NCI-H2029 (cell line): ENCODE measurements around the gene OPA1.

Experiments
- DNase-seq: peaks from one replicate; lab custom pipeline; 2025; lab: John Stamatoyannopoulos, UW

The OPA1 gene

DNA sequence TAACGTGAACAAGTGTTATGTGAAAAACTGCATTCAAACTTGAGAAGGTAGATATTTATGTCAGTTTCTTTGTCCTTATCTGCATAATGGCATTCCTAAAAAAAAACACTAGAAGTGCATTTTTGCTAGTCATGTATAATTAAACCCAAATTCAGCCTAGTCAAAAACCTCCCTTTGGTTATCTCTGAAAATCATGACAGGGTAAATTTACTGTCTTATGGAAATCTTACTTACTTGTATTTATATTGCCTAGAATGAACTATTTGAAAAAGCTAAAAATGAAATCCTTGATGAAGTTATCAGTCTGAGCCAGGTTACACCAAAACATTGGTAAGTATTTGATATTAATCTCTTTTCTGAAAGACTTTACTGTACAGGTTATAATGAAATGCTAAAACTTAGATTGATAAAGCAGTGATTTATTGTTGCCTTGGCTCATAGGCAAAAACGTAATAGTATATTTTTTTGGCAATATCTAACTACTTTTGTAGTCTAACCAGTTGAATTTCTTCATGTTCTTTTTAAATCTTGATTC, 55.6 kb downstream of the OPA1 start:
- DNase-seq: no peak

DNA sequence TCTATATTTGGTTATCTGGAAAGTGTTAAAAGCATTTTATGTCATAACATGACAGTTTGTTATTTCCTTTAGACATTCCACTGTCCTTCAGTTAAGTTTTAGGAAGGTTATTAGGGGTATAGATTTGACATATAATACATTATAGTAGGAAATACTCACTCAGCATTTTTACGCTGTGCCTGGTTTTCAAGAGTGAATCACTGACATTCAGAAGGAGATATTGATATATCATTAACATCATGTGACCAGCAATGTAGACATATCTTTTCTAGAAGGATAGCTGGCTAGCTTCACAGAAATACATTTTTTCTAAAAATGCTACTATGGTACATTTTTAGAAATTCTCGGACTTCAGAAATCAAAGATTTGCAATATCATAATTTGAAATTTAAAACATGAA, 57.6 kb downstream of the OPA1 start:
- DNase-seq: no peak

DNA sequence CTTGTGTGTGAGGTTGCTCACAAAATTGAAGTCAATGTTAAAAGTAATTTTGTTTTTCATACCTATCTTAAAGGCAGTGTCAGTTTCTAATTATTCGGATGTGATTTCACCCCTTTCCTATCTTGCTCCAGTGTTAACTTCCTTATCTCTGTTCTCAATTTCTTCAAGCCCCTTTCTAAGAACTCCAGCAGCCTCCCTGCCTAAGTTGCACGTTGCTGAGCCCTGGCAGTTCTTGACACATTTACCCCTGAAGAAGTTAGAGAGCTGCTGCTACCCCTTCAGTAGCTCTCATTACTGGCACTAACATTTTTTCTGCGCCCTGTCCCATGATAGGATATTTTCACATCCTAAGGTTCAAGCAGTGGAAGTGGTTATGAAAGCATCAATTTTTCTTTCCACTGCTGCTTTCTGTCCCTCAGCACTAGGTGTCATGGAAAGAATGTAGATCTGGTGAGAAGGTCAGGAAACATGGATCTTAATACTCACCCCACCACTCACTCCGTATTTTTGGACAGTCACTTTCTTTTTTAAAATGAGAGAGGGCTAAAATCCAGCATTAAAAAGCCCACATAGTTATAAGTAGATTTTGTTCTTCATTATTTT, 62.9 kb downstream of the OPA1 start:
- no peak for DNase-seq

DNA sequence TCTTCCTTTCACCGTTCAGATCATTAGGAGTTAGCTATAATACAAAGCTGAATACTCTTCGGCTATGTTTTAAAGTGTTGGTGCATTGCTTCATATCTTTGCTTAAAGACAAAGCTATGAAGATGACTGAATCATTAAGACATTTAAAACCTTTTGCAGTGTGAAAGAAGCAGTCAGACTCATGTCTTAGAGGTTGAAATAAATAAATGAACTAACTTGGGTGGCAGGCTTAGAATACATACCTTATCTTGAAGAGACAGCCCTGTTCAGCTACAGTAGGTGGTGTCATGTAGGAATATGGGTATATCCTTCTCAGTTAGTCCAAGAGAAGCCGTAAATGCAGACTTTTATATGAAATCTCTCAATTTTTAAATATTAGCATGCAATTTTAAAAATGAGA, 63.4 kb downstream of the OPA1 start:
- no peak for DNase-seq

DNA sequence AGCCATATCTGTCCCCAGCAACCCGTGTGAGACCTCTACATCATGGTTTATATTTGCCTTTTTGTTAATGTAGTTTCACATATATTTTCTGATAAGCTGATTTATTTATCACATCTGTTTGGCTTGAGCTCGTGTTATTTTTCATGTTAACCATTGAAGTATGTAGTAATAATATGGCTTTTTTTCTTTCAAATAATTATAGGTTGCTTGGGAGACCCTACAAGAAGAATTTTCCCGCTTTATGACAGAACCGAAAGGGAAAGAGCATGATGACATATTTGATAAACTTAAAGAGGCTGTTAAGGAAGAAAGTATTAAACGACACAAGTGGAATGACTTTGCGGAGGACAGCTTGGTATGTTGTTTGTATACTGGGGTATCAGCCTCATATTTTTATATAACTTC, 63.9 kb downstream of the OPA1 start:
- DNase-seq: no peak

DNA sequence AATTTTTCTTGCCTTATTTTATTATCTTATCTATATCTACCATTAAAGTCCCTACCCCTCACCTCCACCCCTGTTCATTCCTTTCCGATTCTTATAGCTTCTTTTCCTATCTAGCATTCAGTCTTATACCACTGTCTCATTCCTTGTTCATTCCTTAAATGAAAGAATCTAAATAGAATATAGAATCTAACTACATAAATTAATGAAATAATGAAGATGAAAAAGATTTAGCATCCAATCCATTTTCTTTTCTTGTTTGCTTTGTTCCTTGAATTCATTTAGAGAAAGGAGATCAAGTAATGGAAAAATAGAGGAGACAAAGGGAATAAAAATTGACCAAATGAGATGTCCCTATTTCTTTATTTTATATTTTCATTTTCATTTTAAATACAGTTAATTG, 67.2 kb downstream of the OPA1 start:
- DNase-seq: no peak

DNA sequence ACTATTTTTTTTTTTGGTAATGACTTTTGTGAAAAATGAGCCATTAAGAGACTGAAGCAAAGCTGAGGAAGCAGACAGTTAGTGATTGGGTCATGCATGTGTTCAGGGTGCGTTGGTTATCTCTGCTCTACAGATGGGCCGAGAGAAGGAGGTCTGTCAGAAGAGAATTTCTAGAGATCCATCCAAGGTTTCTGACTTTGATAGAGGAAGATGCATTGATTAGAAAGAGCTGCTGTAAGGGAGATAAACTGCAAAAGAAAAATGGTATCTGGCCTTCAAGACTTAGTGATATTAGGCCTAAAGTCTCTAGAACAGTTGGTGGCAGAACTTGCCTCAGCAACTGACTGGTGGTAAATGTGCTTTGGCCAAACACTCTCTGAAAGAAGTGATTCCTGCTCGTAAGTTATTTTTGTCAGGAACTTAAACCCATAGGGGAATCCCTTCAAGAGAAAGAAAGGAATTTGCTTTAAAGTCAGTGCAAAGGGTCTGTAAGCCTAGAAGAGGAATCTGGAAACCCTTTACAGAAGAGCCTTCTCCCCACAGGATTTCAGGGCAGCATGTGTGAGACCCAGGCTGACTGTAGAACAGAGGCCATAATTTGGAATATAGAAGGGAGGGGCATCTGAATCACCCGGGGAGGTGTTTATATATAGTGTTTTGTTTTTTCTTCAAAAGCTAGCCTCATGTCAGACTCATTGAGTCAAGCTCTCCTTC, 67.8 kb downstream of the OPA1 start:
- DNase-seq: no peak

DNA sequence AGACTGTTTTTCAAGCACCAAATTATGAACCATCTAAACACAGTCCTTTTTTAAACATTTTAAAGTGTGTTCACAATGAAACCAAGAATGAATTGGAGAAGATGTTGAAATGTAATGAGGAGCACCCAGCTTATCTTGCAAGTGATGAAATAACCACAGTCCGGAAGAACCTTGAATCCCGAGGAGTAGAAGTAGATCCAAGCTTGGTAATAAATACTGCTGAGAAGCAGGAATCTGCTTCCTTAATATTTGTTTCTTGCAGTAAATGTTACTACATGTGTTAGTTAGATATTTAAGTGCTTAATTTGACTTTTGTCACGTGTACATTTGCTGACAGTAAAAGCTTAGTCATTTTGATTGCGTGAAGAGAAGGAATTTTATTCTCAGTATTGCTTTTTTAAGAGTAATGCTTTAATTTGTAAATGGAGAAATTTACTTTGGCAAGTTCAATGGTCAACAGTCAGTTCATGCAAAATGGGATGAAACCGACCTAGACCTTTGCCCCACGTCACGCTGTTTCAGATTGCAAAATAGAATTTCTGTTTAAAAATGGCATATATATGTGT, 69.8 kb downstream of the OPA1 start:
- DNase-seq: no peak

DNA sequence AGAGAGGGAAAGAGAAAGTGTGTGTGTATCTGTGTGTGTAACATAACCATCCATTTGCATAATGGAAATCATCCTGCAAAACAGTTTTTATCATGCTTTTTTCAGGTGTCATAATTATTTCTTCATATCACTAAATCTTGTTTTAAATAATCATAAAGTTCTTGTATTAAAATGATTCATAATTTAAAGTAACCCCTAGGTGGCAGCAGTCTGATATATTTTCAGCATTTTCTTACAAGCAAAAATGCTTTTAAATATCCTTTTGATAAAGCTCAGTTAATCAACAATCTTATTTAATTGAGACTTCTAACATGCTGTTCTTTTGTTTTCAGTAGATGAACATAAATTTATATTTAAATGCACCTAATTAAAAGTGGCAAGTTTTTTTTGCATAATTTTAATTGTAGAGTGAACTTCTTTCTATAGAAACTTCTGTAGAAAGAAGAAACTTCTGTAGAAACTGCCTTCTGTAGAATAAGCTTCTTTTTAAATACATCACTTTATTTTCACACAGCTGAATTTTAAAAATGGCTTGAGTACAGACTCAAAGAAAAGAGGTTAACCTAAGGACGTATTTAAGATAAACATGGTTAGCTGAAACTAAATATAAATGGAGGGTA, 72.5 kb downstream of the OPA1 start:
- peak; percentile 21 for DNase-seq

DNA sequence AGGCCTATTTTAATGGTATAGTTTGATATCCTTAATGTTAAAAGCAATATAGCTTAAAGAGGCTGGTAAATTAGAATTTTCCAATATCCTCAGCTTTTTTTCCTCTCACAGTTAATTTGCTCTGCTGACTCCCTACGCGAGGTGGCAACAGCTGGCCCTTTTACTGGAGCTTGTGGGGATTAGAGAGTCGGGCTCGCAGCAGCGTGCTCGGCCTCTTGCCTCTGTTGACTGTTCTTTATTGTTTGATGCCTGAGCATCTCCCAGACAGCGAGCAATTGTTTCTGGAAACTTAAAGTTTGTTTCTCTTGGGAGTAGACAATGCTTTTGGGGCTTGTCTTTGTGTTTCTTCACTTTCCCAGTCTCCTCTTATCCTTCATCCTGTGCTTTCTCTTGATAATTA, 80.8 kb downstream of the OPA1 start:
- DNase-seq: no peak

DNA sequence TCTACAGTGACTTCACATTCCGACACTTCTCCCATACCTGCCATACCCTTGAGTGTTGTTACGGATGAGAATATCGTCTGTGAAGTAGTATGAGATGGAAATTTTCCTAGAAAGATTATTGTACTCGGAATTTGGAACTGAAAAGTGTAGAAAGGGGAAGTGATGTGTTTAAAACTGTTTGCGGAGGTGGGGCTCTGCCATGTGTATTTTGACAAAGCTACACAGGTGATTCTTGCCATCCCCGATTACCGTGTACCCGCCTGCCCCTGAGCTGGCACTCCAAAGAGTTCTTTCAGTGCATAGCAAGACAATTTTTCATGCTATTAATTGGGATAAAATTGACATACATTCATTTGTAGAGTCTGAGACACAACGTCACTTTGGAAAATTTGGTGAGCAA, 81.7 kb downstream of the OPA1 start:
- no peak for DNase-seq

DNA sequence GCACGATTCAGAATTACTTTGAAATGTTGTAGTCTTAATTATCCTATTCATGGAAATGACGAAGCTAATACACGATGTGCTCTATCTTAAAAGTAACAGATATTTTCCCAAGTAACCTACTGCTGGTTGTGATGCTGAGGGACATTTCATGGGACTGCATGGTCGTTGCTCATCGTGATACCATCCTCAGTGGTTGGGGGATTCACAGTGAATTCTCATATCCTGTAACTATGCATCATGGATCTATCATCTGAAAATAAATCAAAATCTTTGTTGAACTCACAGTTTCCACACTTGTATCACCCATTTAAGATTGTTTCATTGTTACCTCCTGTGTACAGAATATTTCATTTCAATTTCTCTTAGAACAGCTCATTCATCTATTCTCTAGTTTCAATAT, 84.7 kb downstream of the OPA1 start:
- no peak for DNase-seq

DNA sequence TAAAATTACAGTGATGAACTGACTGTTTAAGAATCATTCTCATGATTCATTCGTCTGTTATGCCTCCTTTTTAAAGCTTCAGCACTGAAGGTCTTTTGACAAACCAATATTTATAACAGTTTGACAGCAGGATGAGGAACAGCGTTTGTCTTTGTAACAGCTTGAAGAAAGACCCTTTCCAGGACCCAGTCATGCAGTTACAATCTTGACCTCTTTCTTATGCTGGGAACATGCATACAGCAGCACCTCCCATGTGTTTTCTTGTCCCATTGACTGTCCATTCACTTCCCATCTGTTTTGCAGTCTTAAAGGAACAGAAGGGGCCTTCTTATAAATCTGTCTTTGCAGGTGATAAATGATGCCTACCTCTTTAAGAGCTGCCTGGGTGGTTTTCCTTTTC, 87.2 kb downstream of the OPA1 start:
- no peak for DNase-seq

DNA sequence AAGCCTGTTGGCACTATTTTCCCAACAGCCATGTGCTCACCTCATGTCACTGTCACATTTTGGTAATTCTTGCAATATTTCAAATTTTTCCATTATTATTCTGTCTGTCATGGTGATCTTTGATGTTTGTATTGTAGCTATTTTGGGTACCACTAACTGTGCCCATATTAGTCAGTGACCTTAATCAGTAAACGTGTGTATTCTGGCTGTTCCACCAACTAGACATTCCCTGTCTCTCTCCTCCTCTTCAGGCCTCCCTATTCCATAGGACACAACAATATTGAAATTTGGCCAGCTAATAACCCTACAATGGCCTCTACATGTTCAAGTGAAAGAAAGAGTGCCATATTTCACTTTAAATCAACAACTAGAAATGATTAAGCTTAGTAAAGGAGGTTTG, 88.6 kb downstream of the OPA1 start:
- no peak for DNase-seq

DNA sequence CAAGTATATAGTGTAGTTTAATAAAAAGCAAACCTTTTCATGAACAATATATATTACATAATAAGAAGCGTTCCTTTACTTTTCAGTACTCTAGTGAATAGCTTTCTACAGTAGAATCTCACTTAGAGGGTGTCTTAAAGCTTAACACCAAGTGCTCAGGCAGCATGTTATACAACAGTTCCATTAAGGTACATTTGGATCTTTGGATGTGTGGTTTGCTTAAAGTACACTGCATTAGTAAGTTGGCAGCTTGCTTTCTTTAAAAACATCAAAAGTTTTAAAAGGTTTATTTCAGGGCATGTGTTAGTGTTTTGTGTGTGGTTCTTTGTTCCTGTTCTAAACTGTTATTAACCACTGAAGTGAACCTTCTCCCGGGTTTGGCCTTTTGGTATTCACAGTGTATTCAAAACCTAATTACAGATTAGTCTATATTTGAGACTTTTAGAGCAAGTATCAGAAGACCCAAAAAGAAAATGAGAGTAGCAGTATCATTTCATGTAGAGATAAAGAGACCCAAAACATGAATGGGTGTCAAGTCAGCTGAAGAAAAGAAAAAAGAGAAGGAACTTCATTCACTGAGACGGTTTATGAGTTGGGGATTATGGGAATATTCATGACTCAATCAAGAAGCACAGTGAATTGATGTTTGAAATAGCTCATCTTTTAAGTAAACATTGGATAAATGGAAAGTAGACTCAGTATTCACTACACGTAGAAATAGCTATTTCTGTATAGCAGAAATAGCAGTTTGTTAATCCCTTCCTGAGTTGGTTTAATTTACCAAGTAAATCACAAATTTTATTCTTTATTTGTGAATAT, 93.9 kb downstream of the OPA1 start:
- no peak for DNase-seq

DNA sequence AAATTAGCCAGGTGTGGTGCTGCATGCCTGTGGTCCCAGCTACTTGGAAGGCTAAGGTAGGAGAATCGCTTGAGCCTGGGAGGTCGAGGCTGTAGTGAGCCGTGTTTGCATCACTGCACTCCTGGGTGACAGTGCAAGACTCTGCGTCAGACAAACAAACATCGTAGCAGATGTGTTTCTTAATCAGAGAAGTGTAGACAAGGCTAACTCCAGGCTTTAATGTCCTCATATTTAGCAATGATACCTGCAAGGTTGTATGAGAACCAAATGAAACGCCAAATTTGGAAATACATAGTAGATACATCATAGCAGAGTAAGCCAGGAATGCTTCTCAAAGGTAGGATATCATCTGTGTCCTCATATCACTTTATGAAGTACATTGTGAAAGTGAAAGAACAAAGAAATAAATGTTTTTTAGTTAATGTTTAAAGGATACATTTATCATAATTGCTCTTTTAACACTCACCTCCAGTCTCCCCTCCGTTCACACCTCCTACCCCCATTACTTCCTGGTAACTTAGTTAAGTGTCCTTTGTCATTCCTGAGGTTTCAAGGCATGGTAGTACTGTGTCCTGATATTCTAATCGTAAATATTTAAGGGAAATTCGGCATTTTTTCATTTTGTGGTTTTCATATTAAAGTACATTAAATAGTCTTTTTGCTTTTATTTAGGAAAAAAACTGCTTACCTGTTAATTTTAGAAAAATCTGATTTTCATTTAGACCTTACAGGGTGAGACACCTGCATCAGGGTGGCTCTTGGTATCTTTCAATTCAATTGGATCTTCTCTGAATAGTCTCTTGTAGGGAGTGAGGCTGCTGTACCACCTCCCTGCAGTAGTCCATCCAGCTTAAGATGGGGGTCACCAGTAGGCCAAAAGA, 96.1 kb downstream of the OPA1 start:
- DNase-seq: no peak

DNA sequence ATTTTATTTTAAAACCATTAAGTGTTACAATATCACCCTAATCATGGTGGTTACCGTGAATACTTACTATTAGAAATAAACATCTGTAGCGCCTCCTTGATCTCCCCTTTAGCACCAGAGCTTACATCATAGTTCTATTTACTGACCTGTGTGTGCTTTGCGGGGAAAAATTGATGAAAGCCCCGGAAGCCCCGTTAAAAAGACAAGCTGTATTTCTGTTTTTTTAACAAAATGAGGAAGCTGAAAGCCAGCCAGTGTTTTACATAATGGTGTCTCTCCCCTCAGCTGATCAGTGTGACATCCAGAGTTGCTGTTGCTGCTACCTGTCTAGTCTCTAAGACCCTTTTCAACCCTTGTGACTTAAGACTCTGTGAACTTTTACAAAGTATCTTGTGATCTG, 100.8 kb downstream of the OPA1 start:
- no peak for DNase-seq

DNA sequence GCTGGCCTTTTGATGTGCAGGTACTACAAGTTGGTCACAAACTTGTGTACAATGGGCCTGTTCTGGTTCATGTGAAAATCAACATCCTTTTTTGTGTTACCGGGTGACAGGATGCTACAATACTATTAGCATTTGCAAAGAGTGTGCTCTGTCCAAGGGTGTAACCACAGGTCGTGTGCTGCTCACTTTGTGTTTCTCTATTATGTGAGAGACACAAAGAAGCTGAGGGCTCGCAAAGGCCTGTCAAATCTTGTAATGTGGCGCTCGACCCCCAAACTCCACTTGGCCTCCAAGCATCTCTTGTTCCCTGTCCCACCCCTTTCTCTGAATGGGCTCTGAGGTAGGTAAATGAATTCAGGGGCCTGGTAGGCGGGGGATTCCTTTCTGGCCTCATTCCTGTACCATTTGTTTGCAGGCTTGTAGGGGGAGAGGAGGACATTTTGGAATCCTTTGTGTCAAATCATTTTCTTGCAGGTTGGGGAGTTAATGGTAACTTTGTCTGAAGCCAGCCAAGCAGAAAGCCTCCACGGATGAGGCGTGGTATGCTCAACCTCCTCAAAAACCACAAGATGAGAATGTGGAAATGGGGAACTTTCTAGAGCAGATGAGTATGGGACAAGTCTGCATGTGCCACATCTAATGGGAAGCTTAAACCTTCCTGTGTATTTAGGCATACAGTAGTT, 109.1 kb downstream of the OPA1 start:
- no peak for DNase-seq

DNA sequence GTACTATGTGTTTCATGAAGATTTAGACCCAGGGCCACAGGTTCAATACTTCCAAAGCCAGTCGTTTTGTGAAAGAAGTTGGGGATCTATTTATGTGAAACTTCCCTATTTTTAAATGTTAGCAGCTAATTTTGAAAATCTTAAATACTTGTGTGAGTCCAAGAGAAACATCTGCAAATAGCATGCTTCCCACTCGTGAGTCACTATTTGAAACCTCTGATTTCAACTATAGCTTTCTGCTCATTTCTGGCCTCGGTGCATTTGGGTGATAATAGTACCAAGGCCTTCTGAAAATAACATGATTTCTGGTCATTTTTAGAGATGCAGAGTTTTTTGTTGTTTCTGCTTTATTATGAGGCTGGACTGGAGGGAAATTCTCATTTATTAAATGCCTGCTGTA, 110.0 kb downstream of the OPA1 start:
- DNase-seq: no peak

DNA sequence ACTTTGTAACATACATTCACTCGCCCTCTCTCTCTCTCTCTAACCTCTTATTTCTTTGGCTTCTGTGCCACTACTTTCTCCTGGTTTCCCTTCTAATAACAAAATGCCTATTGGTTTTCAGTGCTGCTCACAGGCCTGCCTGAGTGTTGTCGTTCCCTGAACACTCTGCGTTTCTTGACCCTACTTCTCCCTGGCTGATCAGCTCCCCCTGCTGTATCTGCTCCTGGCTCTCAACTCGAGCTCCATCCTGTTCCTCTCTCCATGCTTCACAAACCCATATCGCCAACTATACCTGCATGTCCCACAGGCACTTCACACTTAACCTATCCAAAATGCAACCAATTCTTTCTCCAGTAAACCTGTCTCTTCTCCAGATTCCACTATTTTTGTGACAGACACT, 111.4 kb downstream of the OPA1 start:
- DNase-seq: no peak

DNA sequence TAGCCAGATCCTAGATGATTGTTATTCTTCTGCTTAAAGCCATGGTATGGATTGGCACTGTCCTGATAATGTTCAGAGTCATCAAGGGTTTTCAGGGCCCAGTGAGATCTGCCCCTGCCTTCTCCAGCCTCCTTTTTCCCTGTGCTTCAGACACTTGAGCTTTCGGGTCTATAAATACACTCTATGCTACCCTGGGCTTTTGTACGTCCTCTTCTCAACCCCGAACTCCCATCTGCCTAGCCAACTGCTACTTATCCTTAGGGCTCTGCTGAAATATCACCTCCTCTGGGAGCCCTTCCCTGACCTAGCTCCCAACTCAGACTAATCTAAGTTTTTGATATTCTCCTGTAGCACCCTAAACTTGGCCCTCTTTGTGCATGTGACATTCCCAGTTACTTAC, 115.3 kb downstream of the OPA1 start:
- DNase-seq: no peak
